Adrenal gland (tissue), 5 donors: ENCODE data around the gene PRICKLE2.
"Not testable (repeated sequence)": the region's sequence is repeated elsewhere in the genome, so short reads cannot be mapped to it uniquely, and the experiment has no call there.

Experiments used
- POLR2A ChIP-seq, 2 donors: fragments of 450-650 bp; IDR thresholded peaks; one replicate each; pipeline ENCODE4 v1.6.1; 2017; ENCODE audit warnings: antibody characterized with exemption in 2 of 2, mild to moderate bottlenecking in 2 of 2, moderate library complexity in 1 of 2
- TF ChIP-seq, protein P1 (sequence below), 6 experiments: fragments of 450-650 bp in 4 of 6; fragments of 200-600 bp in 2 of 6; sonication (generic) in 1 of 6; IDR thresholded peaks; 1 replicate in 5 of 6; 2 replicates in 1 of 6; pipeline versions ENCODE4 v1.5.1 to v1.8.0; 2016 to 2021; ENCODE audit warnings: antibody characterized with exemption in 6 of 6, mild to moderate bottlenecking in 2 of 6, moderate library complexity in 1 of 6
- donor health status: DM: no; HTN: no; CAD: no.

DNA sequence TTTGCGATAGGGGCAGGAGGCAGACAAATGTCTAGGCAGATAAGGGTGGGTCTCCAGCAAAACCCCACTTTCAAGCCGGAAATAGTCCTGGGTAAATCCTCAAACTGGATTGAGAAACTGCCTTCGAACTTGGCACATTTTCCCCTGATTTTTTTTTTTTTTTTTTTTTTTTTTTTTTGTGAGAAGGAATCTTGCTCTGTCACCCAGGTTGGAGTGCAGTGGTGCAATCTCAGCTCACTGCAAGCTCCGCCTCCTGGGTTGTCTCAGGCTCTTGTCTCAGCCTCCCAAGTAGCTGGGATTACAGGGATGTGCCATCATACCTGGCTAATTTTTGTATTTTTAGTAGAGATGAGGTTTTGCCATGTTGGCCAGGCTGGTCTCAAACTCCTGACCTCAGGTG, 135.9 kb downstream of the PRICKLE2 start:
- TF ChIP-seq POLR2A (IDR thresholded peaks at IDR 0.05): not testable (repeated sequence)
- TF ChIP-seq, protein P1, sequence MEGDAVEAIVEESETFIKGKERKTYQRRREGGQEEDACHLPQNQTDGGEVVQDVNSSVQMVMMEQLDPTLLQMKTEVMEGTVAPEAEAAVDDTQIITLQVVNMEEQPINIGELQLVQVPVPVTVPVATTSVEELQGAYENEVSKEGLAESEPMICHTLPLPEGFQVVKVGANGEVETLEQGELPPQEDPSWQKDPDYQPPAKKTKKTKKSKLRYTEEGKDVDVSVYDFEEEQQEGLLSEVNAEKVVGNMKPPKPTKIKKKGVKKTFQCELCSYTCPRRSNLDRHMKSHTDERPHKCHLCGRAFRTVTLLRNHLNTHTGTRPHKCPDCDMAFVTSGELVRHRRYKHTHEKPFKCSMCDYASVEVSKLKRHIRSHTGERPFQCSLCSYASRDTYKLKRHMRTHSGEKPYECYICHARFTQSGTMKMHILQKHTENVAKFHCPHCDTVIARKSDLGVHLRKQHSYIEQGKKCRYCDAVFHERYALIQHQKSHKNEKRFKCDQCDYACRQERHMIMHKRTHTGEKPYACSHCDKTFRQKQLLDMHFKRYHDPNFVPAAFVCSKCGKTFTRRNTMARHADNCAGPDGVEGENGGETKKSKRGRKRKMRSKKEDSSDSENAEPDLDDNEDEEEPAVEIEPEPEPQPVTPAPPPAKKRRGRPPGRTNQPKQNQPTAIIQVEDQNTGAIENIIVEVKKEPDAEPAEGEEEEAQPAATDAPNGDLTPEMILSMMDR (IDR thresholded peaks at IDR 0.05): not testable (repeated sequence)
